Stimulated activated naive CD4-positive, alpha-beta T cell (primary cell): ENCODE results near the gene RUFY1.
"Not testable (repeated sequence)": the region's sequence is repeated elsewhere in the genome, so short reads cannot be mapped to it uniquely, and the experiment has no call there.

Experiments used
- DNase-seq, 6 experiments: peaks; one replicate each; lab custom pipeline; 2025; lab: John Stamatoyannopoulos, UW

Gene RUFY1, protein sequence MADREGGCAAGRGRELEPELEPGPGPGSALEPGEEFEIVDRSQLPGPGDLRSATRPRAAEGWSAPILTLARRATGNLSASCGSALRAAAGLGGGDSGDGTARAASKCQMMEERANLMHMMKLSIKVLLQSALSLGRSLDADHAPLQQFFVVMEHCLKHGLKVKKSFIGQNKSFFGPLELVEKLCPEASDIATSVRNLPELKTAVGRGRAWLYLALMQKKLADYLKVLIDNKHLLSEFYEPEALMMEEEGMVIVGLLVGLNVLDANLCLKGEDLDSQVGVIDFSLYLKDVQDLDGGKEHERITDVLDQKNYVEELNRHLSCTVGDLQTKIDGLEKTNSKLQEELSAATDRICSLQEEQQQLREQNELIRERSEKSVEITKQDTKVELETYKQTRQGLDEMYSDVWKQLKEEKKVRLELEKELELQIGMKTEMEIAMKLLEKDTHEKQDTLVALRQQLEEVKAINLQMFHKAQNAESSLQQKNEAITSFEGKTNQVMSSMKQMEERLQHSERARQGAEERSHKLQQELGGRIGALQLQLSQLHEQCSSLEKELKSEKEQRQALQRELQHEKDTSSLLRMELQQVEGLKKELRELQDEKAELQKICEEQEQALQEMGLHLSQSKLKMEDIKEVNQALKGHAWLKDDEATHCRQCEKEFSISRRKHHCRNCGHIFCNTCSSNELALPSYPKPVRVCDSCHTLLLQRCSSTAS

DNA sequence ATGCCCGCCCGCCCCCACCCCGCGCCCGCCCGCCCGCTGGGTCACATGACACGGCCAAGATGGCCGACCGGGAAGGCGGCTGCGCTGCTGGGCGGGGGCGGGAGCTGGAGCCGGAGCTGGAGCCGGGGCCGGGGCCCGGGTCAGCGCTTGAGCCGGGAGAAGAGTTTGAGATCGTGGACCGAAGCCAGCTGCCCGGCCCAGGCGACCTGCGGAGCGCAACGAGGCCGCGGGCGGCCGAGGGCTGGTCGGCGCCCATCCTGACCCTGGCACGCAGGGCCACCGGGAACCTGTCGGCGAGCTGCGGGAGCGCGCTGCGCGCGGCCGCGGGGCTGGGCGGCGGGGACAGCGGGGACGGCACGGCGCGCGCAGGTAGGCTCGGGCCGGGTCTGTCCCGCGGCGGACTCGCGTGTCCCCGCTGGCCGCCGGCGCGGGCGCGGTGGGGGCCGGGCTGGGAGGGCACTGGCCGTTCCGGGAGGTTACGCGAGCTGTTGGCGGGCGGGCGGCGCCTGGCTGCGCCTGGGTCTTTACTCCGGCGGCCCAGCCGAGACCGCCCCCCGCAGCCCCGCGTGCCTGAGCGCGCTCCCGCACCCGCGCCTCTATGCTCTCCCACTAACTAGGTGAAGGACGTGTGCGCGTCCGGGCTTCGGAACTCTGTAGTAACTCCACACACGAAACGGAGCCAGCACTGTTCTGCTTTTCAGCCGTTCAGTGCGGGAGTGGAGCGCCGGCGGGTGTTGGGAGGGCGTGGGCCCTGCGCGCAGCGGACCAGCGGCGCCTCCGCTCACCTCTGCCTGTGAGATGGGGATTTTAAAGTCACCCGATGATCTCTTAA, at the start of gene RUFY1:
RUFY1 (plus strand) TSS at position 44 of the 832 bp plus-strand sequence; CDS start at position 60, 16 bp downstream.
- DNase-seq = peak; percentile 66 to 94 (median 84)

DNA sequence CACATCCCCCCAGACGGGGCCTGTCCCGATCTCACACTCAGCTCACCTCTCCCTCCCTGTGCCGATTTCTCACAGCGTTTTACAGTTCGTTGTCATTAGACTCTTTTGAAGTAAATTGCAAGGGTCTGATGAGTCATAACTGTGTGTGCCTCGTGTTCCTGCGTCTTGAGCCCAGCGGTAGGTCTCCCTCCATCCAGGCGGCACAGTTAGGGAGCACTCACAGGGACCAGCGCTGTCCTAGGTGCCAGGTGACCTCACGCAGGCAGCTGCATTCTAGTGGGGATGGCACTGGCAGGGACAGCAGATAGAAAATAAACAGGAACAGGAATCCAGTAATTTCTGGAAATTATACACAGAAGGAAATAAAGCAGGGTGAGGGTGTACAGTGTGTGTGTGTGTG, 48.4 kb upstream of the RUFY1 start:
- not testable (repeated sequence) for DNase-seq

DNA sequence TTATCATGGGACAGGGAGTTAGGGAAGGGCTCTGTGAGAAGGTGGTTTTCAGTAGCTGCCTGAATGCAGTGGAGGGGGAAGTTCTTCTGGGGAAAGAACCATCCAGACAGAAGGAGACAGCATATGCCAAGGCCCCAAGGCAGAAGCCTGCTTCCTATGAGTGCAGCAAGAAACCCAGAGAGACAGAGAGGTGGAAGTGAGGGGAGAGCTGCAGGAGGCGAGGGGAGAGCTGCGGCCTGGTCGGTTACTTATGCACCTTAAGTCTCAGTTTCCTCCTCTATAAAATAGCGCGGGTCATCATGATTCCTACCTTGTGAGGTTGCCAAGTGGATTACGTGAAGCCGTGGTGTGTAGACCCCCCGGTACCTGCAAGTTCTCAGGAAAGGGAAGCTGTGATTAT, 47.9 kb upstream of the RUFY1 start:
- DNase-seq = not testable (repeated sequence)

DNA sequence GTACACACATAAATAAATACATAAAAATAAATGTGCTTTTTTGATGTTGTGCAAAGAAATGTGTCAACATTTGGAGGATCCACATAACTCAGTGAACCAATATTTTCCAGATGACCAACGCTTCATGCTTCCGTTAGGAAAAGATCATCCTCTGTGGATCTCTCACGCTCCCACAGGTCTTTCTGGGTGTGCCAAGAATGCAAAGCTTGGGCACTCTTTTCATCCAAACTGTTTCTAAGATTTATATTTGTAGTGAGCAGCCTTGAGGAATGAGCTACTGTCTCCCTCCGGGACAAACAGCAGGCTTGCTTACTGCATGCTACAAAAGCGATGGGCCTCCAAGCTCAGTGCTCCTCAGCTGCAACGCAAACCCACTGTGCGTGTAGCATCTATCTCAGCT, 46.2 kb upstream of the RUFY1 start:
- DNase-seq = no peak

DNA sequence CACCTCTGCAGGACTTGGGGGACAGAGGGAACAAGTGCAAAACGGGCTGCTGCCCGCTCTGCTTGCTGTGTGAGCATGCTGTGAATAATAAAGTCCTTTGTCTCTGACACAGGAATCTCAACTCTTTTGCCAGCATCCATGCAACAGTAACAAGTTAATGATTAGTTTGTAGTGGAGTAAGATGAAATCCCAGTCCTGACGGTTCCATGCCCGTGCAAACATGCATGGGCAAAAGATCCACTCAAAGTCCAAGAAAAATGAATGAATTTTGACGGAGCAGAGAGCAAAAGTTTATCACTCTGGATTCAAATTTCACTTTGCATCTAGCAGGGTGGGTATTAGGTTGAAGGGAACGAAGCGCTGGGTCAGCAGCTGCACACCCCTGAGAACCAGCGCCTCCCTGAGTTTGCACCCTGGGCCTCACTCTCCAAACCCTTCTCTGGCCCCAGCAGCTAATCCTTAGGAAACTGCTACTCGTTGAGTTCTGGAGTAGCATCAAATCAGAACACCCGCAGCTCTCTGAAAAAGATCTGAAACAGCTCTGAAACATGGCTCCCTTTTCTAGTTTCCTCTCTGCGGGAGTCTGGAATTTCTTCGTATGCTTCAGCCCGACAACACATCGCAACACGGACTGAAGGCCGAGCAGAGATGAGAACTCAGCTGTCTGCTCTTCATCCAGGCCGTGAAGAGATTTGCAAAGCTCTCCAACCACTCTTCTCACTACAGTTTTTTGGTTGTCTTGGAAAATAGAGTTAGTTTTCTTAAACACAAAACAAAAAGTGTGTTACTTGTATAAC, 45.6 kb upstream of the RUFY1 start:
- DNase-seq = no peak

DNA sequence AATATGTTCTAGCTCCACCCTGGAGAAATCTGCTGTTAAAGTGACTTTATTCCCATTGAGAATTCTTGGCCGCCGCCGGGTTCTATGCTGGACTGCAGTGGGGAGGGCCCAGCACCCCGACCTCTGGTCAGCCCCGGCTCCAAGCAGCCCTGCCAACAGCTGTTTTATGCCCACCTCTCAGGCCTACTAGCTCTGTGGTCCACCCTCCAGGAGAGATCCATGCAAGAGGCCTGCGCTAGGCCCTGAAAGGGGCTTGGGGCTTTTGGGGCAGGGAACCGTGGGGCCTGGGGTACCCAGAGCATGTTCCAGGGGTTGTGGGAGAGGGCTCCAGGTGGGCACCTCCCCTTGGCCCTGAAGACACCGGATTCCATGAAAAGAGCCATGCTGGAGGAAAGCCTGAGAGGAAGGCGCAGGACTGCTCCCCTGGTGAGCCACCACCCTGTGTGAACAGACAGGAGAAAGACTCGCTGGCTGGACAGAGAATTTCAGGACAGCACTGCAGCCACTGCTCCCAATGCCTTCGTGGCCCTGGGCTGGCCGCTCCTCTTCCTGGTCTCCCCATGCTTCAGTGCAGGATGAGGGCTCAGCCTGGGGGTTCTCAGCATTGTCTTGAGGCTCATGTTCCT, 44.6 kb upstream of the RUFY1 start:
- DNase-seq = no peak

DNA sequence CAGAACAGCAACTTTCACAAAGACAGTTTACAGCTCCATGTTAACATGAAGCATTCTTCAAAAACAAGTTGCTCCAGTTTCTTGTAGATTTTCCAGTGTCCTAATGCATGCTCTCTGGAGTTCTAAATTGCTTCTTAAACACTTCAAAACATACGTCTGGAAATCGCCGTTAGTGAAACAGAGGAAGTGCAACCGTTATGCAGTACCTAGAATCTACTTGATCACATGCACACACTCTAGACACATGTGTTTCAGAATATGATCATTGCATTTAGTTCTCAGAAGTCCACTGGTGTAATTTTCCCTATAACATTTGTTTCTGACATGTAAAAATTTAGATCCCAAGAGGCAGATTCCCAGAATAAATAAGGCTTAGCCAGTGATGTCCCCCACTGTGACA, 41.1 kb upstream of the RUFY1 start:
- no peak for DNase-seq

DNA sequence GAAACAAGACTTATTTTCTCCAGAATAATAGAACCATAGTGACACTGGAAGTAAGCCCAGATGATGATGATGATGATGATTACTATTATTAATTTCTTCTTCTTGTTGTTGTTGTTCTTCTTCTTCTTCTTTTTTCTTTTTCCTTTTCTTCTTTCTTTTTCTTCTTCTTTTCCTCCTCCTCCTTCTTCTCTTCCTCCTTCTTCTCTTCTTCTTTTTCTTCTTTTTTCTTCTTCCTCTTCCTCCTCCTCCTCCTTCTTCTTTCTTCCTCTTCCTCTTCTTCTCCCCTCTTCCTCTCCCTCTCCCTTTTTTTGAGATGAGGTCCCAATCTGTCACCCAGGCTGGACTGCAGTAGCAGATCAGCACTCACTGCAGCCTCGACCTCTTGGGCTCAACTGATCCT, 40.5 kb upstream of the RUFY1 start:
- no peak for DNase-seq

DNA sequence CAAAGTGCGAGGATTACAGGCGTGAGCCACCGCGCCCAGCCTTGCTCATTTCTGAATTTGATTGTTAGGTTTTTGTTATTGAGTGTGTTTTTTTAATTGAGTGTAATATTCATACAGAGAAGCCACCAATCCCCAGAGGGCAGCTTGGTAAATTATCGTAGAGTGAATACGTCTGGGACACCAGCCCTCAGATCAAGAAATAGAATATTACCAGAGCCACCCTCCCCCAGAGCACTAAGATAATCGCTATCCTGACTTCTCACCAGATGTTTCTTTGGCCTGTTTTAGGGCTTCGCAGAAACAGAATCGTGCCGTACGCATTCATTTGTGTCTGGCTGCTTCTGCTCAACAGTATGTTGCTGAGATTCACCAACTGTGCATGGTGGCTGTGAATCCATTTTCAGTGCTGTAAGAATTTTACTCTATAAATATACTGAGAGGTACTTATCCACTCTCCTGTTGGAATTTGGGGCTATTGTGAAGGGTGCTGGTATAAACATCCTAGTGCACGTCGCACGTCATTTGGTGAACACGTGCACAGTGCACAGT, 37.8 kb upstream of the RUFY1 start:
- no peak for DNase-seq

DNA sequence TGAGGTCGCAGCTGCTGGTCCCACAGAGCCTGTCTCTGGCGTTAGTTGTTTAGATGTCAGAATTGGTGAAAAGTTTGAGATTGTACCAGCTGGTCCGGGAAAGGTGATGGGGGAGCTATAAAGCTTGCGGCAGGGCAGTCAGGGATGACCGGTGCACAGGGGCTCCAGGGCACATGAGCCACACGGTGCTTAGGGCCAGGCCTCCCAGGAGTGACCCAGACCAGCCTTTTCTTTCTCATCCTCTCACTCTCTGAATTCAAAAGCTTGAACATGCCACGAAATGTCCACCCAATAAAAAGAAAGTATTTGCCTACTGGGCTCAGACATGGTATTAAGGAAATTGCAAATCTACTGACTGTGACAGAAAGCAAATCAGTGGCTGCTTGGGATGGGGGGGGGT, 34.9 kb upstream of the RUFY1 start:
- DNase-seq = not testable (repeated sequence)

DNA sequence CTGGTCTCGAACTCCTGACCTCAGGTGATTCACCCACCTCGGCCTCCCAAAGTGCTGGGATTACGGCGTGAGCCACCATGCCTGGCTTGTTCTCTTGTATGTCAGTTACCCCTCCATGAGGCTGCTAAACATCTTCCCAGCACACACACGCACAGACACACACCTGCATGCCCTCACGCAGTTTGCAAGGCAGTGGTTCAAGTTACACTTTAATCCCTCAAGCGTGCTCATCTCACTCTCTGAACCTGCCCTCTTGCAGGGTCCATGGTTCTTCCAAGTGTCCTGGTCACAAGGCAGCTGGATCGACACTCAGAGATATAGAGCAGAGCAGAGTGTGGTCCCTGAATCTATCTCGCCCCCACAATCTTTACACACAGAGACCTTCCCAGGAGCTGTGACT, 34.1 kb upstream of the RUFY1 start:
- DNase-seq = no peak

DNA sequence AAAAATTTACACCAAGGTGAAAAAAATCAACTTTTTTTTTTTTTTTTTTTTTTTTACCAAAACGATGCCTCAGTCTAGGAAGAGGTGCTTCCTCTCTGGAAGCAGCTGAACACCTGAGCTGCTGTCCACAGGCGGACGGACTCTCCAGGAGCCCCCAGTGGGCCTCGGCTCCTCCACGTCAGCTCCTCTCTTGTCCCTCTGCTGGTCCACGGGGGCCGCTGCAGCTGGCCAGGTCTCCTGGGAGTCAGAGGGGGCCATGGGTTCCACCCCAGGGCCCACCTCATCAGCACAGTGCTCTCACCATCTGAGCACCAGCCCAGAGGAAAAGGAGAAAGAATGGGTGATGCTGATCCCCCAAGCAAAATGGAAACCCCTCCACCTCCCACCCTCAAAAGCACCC, 32.6 kb upstream of the RUFY1 start:
- not testable (repeated sequence) for DNase-seq

DNA sequence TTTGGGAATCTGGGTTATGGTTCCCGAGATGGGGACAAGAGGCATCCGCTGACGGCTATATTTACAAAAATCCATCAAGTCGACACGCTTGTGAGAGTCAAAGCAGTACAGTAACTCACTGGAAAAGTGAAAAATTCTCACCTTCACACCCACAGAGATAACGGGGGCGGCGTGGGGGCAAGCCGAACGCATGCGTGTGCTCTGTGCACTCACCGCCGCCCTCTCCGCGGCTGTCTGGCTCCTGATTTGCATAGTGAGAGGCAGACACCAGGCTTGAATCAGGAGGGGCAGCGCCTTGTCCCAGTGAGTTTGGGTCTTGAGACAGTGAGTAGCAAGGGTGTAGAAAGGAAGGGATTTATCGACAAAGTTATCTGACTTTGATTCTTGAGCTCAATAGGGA, 32.0 kb upstream of the RUFY1 start:
- DNase-seq = not testable (repeated sequence)

DNA sequence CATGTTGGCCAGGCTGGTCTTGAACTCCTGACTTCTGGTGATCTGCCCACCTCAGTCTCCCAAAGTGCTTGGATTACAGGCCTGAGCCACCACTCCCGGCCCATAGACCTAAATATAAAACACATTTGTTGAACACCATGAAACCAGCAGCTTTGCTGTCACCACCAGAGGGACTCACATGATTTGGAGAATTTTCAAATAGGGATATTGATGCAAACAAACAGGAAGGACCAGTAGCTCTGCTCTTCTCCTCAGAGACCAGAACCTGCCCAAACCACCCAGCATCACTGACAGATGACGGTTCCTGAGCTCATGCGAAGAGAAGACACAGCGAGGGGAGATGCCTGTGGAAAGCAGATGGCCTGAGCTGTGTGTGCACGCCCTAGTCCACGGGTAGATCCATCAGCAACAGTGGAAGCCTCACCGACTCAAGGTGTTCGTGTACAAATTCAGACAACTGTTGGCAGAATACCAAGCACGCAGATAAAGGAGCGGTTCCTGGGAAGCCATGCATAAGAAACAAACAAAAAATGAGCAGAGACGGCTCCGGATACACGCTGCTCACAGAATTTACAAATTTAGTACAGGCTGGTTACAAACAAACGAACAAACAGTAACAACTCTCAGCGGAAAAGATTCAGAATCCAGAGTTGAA, 30.8 kb upstream of the RUFY1 start:
- not testable (repeated sequence) for DNase-seq

DNA sequence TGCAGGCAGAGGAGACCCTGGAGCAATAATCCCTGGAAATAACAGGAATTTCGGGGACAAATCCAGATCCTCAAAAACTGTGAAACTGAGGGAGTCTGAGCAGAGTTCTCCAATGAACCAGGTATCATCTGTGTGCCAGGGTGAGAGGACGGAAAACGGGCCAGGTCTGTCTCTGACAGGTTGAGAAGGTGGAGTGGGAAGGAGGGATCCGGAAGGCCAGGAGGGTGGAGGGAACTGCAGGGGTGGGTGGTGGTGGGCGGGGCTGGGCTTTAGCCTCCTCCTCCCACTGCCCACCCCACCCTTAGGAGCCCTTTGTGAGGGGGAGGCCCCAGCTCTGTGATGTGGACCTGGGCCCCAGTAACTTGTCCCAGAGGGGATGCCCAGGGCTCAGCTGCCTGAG, 28.2 kb upstream of the RUFY1 start:
- DNase-seq = not testable (repeated sequence)

DNA sequence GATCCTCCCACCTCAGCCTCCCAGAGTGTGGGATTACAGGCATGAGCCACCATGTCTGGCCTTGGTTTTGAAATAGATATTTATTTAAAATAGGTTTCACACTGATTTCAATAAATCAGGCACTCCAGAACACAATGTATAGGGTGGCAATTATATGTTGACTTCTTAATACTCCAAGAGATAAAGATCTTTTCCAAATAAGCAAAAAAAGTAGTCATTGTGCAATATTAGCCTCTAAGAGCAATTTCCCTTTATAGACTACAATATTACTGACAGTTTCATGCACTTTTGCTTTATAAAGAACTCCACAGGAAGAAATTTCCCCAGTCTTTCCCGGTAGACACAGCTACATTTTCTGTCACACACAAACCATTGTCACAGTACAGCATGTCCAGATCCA, 23.4 kb upstream of the RUFY1 start:
- DNase-seq = no peak

DNA sequence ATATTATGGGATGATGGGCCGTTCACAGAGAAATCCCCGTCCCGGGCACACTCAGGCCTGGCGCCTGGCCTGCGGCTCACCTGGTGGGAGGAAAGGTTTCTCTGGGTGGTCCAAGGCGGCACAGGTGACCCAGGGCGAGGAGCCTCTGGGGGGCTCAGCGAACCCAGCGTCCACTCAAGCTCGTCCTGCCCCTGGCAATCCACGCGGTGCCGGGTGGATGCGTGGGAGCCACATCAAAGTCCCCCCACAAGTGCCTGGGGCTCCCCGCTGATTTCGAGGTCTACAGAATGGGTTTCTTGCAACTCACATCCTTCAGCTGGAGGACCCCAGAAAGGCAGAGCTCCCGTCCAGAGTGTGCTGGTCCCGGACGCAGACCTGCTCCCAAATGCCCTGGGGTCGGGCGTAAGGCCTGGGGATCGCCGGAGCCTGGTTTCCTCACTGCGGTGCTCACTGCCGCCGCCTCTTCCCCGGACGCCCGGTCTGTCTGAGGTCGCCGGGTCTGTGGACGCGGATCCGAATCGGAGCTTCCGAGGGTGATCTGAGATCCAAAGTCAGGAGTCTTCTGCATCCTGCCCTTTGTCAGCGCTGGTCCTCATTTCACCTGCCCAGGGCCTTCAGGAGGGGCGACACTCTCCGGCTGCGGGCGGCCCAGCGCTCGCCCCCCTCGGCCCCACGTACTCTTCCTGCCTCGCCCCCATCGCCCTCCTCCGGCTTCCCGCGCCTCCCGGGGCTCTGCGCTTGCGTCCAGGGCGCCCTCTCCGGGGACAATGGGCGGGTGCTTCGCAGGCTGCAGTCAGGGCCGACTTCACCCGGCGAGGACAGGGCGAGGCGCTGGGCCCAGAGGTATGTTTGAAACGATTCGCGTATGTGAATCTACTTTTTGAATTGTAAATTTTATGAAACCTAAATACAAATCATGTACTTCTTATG, 20.0 kb upstream of the RUFY1 start:
- peak; percentile 26 to 62 (median 50) for DNase-seq

DNA sequence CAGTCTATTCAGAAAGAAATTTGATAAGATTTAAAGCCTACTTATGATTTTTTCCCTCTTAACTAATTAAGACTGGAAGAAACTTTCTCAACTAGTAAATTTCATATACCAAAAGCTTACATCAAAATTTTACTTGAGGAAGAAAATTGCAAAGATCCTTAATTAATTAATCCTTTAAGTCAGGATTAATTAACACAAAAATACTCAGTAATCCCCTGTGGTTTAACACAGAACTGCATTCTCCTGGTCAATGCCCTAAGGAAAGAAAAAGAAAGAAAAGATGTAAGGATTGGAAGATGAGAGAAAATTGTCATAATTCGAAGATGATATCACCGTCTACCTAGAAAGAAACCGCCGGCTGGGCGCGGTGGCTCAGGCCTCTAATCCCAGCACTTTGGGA, 17.3 kb upstream of the RUFY1 start:
- no peak for DNase-seq

DNA sequence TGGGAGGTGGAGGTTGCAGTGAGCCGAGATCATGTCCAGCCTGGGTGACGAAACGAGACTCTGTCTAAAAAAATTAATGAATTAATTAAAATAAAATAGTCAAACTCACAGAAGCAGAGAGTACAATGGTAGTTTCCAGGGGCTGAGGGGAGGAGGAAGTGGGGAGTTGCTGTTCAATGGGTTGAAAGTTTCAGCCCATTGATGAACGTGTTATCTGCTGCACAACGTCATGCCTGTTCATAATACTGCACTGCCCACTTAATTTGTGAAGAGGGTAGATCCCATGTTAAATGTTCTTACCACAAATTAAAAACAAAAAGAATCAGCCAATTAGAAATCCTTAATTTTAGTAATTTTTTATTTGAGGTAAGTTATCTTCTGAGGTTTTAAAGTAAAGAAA, 16.4 kb upstream of the RUFY1 start:
- DNase-seq = no peak
